MM.1S (cell line): ENCODE results near the gene TNRC6A.

Experiments used
- DNase-seq: peaks from one replicate; pipeline ENCODE4 v3.0.0-alpha.2; 2015
- H2AFZ ChIP-seq: fragments of 300-600 bp; sonication (generic); 2 replicates; pipeline ENCODE4 v1.6.0; 2016; ENCODE audit warnings: antibody characterized with exemption, low read length
- H3F3A ChIP-seq: fragments of 300-600 bp; sonication (generic); 2 replicates; pipeline ENCODE4 v1.6.1; 2016; ENCODE audit warnings: mild to moderate bottlenecking, antibody characterized with exemption, low read length, moderate library complexity, mixed read lengths; ENCODE audit not compliant: insufficient read depth
- H3K27ac ChIP-seq: fragments of 300-600 bp; sonication (generic); 2 replicates; pipeline ENCODE4 v1.5.1; 2016; ENCODE audit warnings: mild to moderate bottlenecking, low read length
- H3K27me3 ChIP-seq: fragments of 300-600 bp; sonication (generic); replicated peaks from 2 replicates; pipeline ENCODE4 v1.6.0; 2016; ENCODE audit warnings: low read length; ENCODE audit not compliant: insufficient read depth
- H3K36me3 ChIP-seq: fragments of 300-600 bp; sonication (generic); replicated peaks from 2 replicates; pipeline ENCODE4 v1.6.1; 2016; ENCODE audit warnings: mild to moderate bottlenecking, low read length, mixed read lengths; ENCODE audit not compliant: insufficient read depth
- H3K4me1 ChIP-seq: fragments of 300-600 bp; sonication (generic); 2 replicates; pipeline ENCODE4 v1.6.1; 2016; ENCODE audit warnings: low read length, mixed read lengths
- H3K4me2 ChIP-seq: fragments of 300-600 bp; sonication (generic); 2 replicates; pipeline ENCODE4 v1.6.0; 2016; ENCODE audit warnings: low read depth, low read length
- H3K4me3 ChIP-seq: fragments of 300-600 bp; sonication (generic); 2 replicates; pipeline ENCODE4 v1.5.1; 2016; ENCODE audit warnings: low read length, mixed read lengths
- H3K79me2 ChIP-seq: fragments of 300-600 bp; sonication (generic); 2 replicates; pipeline ENCODE4 v1.6.1; 2016; ENCODE audit warnings: mixed run types, low read length, mixed read lengths
- H3K9ac ChIP-seq: fragments of 300-600 bp; sonication (generic); 2 replicates; pipeline ENCODE4 v1.6.1; 2016; ENCODE audit warnings: low read length, mixed read lengths
- H3K9me2 ChIP-seq: fragments of 300-600 bp; sonication (generic); replicated peaks from 2 replicates; pipeline ENCODE4 v1.6.1; 2016; ENCODE audit warnings: mild to moderate bottlenecking, low read length, mixed read lengths; ENCODE audit not compliant: insufficient read depth
- H3K9me3 ChIP-seq: fragments of 300-600 bp; sonication (generic); replicated peaks from 2 replicates; pipeline ENCODE4 v1.6.1; 2016; ENCODE audit warnings: mild to moderate bottlenecking, low read length, mixed read lengths; ENCODE audit not compliant: insufficient read depth
- H4K20me1 ChIP-seq: fragments of 300-600 bp; sonication (generic); 2 replicates; pipeline ENCODE4 v1.6.1; 2016; ENCODE audit warnings: mild to moderate bottlenecking, low read length, moderate library complexity, mixed read lengths; ENCODE audit not compliant: insufficient read depth
- CTCF ChIP-seq: fragments of 300-600 bp; sonication (generic); IDR thresholded peaks from 2 replicates; pipeline ENCODE4 v1.5.1; 2016; ENCODE audit warnings: antibody characterized with exemption, low read length, mixed read lengths
- EZH2 ChIP-seq: fragments of 300-600 bp; sonication (generic); optimal IDR thresholded peaks from 2 replicates; pipeline ENCODE3; 2017; ENCODE audit warnings: low read depth, mild to moderate bottlenecking, antibody characterized with exemption, low read length, mixed read lengths
- EZH2phosphoT487 ChIP-seq: fragments of 300-600 bp; sonication (generic); IDR thresholded peaks from 2 replicates; pipeline ENCODE4 v1.6.1; 2018; ENCODE audit warnings: antibody characterized with exemption, low read length

The TNRC6A gene

GRCh38 chr16:24688359-24688758, 41.1 kb upstream of the TNRC6A start:
- Histone ChIP-seq H3F3A (no peaks in the 10 kb centered on the region), H3K79me2 (no peaks in the 10 kb centered on the region), H3K4me3 (no peak overlapping the region), H3K36me3 (no peaks in the 10 kb centered on the region), H3K27ac (no peak overlapping the region), H4K20me1 (no peaks in the 10 kb centered on the region), H3K9me3 (no peaks in the 10 kb centered on the region), H3K4me2 (no peak overlapping the region), H2AFZ (no peak overlapping the region), H3K27me3 (no peaks in the 10 kb centered on the region), H3K9ac (no peak overlapping the region), H3K9me2 (no peaks in the 10 kb centered on the region), H3K4me1 (no peaks in the 10 kb centered on the region)
- no peak for TF ChIP-seq CTCF
- no peak for TF ChIP-seq EZH2
- TF ChIP-seq EZH2phosphoT487 = no peak
- no peak for DNase-seq

DNA sequence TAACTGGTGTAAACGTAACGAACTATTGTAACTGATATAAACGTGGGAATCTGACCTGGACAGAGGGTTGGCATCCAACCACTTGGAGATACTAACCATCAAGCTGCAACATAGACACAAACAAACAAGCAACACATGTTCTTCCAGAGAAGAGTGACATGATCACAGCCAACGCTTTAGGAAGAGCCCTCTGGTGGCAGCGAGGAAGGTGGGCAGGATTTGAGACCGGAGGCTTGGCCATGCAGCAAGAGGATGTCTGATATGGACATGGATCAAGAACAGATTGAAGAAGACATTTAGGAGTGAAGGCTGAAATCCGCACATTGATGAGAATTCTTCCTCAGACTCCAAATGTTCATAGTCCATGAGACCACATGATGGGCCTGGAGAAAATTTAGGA, 40.3 kb upstream of the TNRC6A start:
- Histone ChIP-seq H3K4me3 (no peak overlapping the region), H3K27me3 (no peaks in the 10 kb centered on the region), H4K20me1 (no peaks in the 10 kb centered on the region), H3K4me2 (no peak overlapping the region), H3K9ac (no peak overlapping the region), H3K9me3 (no peaks in the 10 kb centered on the region), H2AFZ (no peak overlapping the region), H3K79me2 (no peaks in the 10 kb centered on the region), H3K36me3 (no peaks in the 10 kb centered on the region), H3K4me1 (no peaks in the 10 kb centered on the region), H3K27ac (no peak overlapping the region), H3K9me2 (no peaks in the 10 kb centered on the region), H3F3A (no peaks in the 10 kb centered on the region)
- peak; percentile 18 for TF ChIP-seq CTCF
- no peak for TF ChIP-seq EZH2phosphoT487
- DNase-seq = no peak

GRCh38 chr16:24692854-24693253, 36.6 kb upstream of the TNRC6A start:
- Histone ChIP-seq H3F3A (no peaks in the 10 kb centered on the region), H3K36me3 (no peaks in the 10 kb centered on the region)
- DNase-seq = no peak

More at GRCh38 chr16:24692854-24693253, 36.6 kb upstream of the TNRC6A start:
- Histone ChIP-seq H3K4me2 (no peak overlapping the region), H3K9me3 (no peaks in the 10 kb centered on the region), H3K27me3 (no peaks in the 10 kb centered on the region), H3K9ac (no peak overlapping the region), H2AFZ (no peak overlapping the region), H3K9me2 (no peaks in the 10 kb centered on the region), H3K79me2 (no peaks in the 10 kb centered on the region), H4K20me1 (no peaks in the 10 kb centered on the region), H3K4me1 (no peaks in the 10 kb centered on the region), H3K4me3 (no peak overlapping the region), H3K27ac (no peak overlapping the region)
- no peak for TF ChIP-seq EZH2
- TF ChIP-seq EZH2phosphoT487 = no peak
- TF ChIP-seq CTCF = no peak
